Loucy (cell line): ENCODE results near the gene MOV10L1.

ENCODE experiments used
- H2AFZ ChIP-seq: fragments of 200-600 bp; sonication (generic); 2 replicates; pipeline ENCODE4 v1.6.0; 2016; ENCODE audit warnings: antibody characterized with exemption, mild to moderate bottlenecking, low read length, moderate library complexity
- H3F3A ChIP-seq: fragments of 200-600 bp; 2 replicates; pipeline ENCODE4 v1.6.0; 2016; ENCODE audit warnings: antibody characterized with exemption, low read depth, mild to moderate bottlenecking
- H3K27me3 ChIP-seq: fragments of 200-600 bp; sonication (generic); 2 replicates; pipeline ENCODE4 v1.6.1; 2014; ENCODE audit warnings: low read length, mild to moderate bottlenecking; ENCODE audit not compliant: insufficient read depth, poor library complexity, severe bottlenecking
- H3K36me3 ChIP-seq: fragments of 200-600 bp; sonication (generic); 2 replicates; pipeline ENCODE4 v1.6.1; 2016; ENCODE audit warnings: low read length; ENCODE audit not compliant: insufficient read depth
- H3K4me1 ChIP-seq: fragments of 200-600 bp; sonication (generic); 2 replicates; pipeline ENCODE4 v1.5.1; 2014; ENCODE audit warnings: low read length, mild to moderate bottlenecking; ENCODE audit not compliant: insufficient read depth, poor library complexity, severe bottlenecking
- H3K4me2 ChIP-seq: fragments of 200-600 bp; sonication (generic); 2 replicates; pipeline ENCODE4 v1.6.0; 2014; ENCODE audit warnings: antibody characterized with exemption, low read length, low read depth, mild to moderate bottlenecking; ENCODE audit not compliant: poor library complexity, severe bottlenecking
- H3K4me3 ChIP-seq: fragments of 200-600 bp; sonication (generic); 2 replicates; pipeline ENCODE4 v1.5.1; 2014; ENCODE audit warnings: low read length, mild to moderate bottlenecking, mixed read lengths; ENCODE audit not compliant: poor library complexity, severe bottlenecking
- H3K79me2 ChIP-seq: fragments of 200-600 bp; sonication (generic); 2 replicates; pipeline ENCODE4 v1.6.1; 2014; ENCODE audit warnings: low read length; ENCODE audit not compliant: insufficient read depth
- H3K9ac ChIP-seq: fragments of 200-600 bp; sonication (generic); 2 replicates; pipeline ENCODE4 v1.6.0; 2014; ENCODE audit warnings: mild to moderate bottlenecking, low read depth, low read length, moderate library complexity; ENCODE audit not compliant: poor library complexity, severe bottlenecking
- H3K9me2 ChIP-seq: fragments of 200-600 bp; sonication (generic); replicated peaks from 2 replicates; pipeline ENCODE4 v1.6.1; 2016; ENCODE audit warnings: low read depth, low read length, mixed read lengths
- H3K9me3 ChIP-seq: fragments of 200-600 bp; sonication (generic); 2 replicates; pipeline ENCODE4 v1.6.1; 2014; ENCODE audit warnings: mild to moderate bottlenecking, antibody characterized with exemption, low read length, low read depth; ENCODE audit not compliant: insufficient read depth
- H4K20me1 ChIP-seq: fragments of 200-600 bp; sonication (generic); 2 replicates; pipeline ENCODE4 v1.6.0; 2014; ENCODE audit warnings: antibody characterized with exemption, low read length, mild to moderate bottlenecking; ENCODE audit not compliant: insufficient read depth, poor library complexity, severe bottlenecking
- CTCF ChIP-seq: fragments of 200-600 bp; sonication (generic); conservative IDR thresholded peaks from 2 replicates; pipeline ENCODE4 v1.5.1; 2014; ENCODE audit warnings: mild to moderate bottlenecking, antibody characterized with exemption, low read length
- EZH2phosphoT487 ChIP-seq: fragments of 200-600 bp; IDR thresholded peaks from 2 replicates; pipeline ENCODE4 v1.6.1; 2018; ENCODE audit warnings: antibody characterized with exemption, mild to moderate bottlenecking, moderate library complexity, borderline replicate concordance

The MOV10L1 gene

GRCh38 chr22:50089682-50090411 is at the start of gene MOV10L1:
Gene MOV10L1 (plus strand): TSS chr22:50090006. CDS start chr22:50090089, 83 bp downstream.
- no peak within 1 kb of the TSS for H3K4me3 ChIP-seq
- 0 out of 2 replicates have a peak, but pooled peaks cover 3% of the 10 kb centered on the region for H3F3A ChIP-seq
- H3K9me3 ChIP-seq = peaks cover 3% of the 10 kb centered on the region; the same call in 1 of the 2 replicates
- 0 out of 2 replicates have a peak, but pooled peaks cover under 1% of the 10 kb centered on the region for H3K79me2 ChIP-seq
- H3K9ac ChIP-seq = no peak within 1 kb of the TSS
- H2AFZ ChIP-seq = no peak within 1 kb of the TSS
- H3K9me2 ChIP-seq = no peaks in the 10 kb centered on the region
- no peaks in the 10 kb centered on the region for H3K27me3 ChIP-seq
- H3K36me3 ChIP-seq = no peaks in the 10 kb centered on the region
- no peak for TF ChIP-seq CTCF
- TF ChIP-seq EZH2phosphoT487 = no peak
- no peaks in the 10 kb centered on the region for H4K20me1 ChIP-seq
- no peak within 1 kb of the TSS for H3K4me2 ChIP-seq
- H3K4me1 ChIP-seq = peaks cover 5% of the 10 kb centered on the region

GRCh38 chr22:50040717-50041116 is 49.1 kb upstream of the MOV10L1 start:
- H3K4me1 ChIP-seq = peaks cover 18% of the 10 kb centered on the region
- H3K4me3 ChIP-seq = no peak overlapping the region
- H2AFZ ChIP-seq = no peak overlapping the region
- no peaks in the 10 kb centered on the region for H3K9me3 ChIP-seq
- no peaks in the 10 kb centered on the region for H3K79me2 ChIP-seq
- no peaks in the 10 kb centered on the region for H3K27me3 ChIP-seq
- H4K20me1 ChIP-seq = no peaks in the 10 kb centered on the region
- TF ChIP-seq EZH2phosphoT487 (no peak), CTCF (no peak)
- H3K4me2 ChIP-seq = no peak overlapping the region
- no peaks in the 10 kb centered on the region for H3K9me2 ChIP-seq
- H3K36me3 ChIP-seq = no peaks in the 10 kb centered on the region
- H3F3A ChIP-seq = no peaks in the 10 kb centered on the region
- no peak overlapping the region for H3K9ac ChIP-seq

- Histone ChIP-seq H3K9me3 (no peaks in the 10 kb centered on the region), H3K4me1 (peaks cover 18% of the 10 kb centered on the region), H2AFZ (no peak overlapping the region), H3K4me2 (no peak overlapping the region), H3K79me2 (no peaks in the 10 kb centered on the region), H3K36me3 (no peaks in the 10 kb centered on the region), H3K4me3 (no peak overlapping the region), H3K27me3 (no peaks in the 10 kb centered on the region), H3K9me2 (no peaks in the 10 kb centered on the region), H3K9ac (no peak overlapping the region), H3F3A (no peaks in the 10 kb centered on the region), H4K20me1 (no peaks in the 10 kb centered on the region)
- TF ChIP-seq EZH2phosphoT487 (no peak), CTCF (no peak)
Observed at GRCh38 chr22:50041361-50042065, 48.3 kb upstream of the MOV10L1 start.
